Right lung (tissue), 5 donors: Measurements from ENCODE around the gene KBTBD7. TPM values are rescaled to one million over a fixed set of nuclear protein-coding genes. Genes with fewer than 3 reads are reported as not detected.

Source experiments
- polyA plus RNA-seq, 5 donors: library from polyadenylated mRNA; unstranded; fragments of 120-200 nt; gene quantifications; one replicate each; pipeline versions ENCODE4 v1.2.1 to v1.2.3, GENCODE V29; 2013; ENCODE audit warnings: inconsistent platforms in 1 of 5, low replicate concordance in 1 of 5; ENCODE audit not compliant: insufficient read length in 5 of 5, insufficient read depth in 1 of 5

KBTBD7 gene
- polyA plus RNA-seq, 5 donors, result 14.5 to 20.2 (median 17.6) TPM

Other genes starting within 250 kb of the KBTBD7 start
- gene ELF1, start 175.3 kb downstream of the KBTBD7 start, polyA plus RNA-seq, result 10 to 100 TPM; 42.0 to 56.0 (median 48.7) TPM
- 10 to 100 TPM; 18.5 to 26.7 (median 26.0) TPM for gene WBP4, start 133.1 kb downstream of the KBTBD7 start, polyA plus RNA-seq
- 10 to 100 TPM; 12.2 to 16.3 (median 14.7) TPM for gene KBTBD6, start 61.8 kb downstream of the KBTBD7 start, polyA plus RNA-seq
- 10 to 100 TPM; 16.7 to 27.5 (median 26.1) TPM for gene MTRF1, start 69.0 kb upstream of the KBTBD7 start, polyA plus RNA-seq
- 10 to 100 TPM; 35.9 to 64.6 (median 59.8) TPM for gene NAA16, start 116.7 kb upstream of the KBTBD7 start, polyA plus RNA-seq